Activated T-helper 1 cell treated with Interleukin-2 at 50 U/mL for 16 hours (primary cell): ENCODE results near the gene CASKIN1.

ENCODE experiments used
- DNase-seq: peaks from one replicate; pipeline ENCODE4 v3.0.0-alpha.2; 2020; ENCODE audit warnings: low read depth

CASKIN1 gene

GRCh38 chr16:2156849-2157224, 39.6 kb downstream of the CASKIN1 start:
- no peak for DNase-seq

GRCh38 chr16:2155977-2156848, 40.2 kb downstream of the CASKIN1 start:
- no peak for DNase-seq

DNA sequence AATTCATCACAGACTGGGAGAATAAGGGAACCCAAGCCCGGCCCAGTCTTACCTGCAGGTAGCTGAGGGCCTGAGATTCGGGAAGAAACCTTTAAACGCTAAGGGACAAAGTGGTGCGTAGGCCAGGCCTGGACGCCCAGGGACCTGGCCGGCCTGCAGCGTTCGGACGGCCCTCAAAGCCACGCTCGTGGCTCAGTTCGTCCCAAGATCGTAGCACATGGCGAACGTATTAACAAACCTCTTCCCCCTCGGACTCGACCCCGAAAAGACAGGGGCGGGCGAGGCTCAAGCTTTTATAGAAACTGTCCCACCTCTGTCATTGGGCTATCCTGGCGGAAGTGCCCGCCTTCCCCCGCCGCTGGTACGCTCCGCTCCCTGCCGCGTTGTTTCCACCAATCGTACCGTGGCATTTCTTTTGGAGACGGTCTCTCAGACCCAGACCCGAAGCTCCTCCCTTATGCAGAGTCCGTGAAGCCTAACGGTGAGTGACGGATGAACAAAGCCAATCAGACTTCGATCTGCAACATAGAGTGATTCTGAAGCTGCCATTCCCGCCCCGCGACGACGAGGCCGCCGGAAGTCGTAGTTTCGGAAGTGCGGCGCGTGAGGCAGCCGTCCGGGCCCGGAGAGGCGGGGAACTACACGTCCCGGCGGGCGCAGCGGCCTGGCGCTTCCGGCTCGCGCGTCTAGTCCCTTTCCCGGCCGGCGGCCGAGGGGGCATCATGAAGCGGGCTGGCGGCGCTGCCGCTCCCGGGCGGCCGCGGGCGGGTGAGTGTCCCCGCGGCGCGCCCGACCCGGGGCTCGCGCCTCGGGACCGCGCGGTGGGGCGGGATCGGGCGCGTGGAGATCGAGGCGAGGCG, 41.1 kb downstream of the CASKIN1 start, which contains the start of gene TRAF7:
TSS of gene TRAF7 (plus strand) at position 692 of the 860 bp plus-strand sequence. CDS start 8,139 bp downstream, outside the sequence.
- DNase-seq: peak; percentile 97

DNA sequence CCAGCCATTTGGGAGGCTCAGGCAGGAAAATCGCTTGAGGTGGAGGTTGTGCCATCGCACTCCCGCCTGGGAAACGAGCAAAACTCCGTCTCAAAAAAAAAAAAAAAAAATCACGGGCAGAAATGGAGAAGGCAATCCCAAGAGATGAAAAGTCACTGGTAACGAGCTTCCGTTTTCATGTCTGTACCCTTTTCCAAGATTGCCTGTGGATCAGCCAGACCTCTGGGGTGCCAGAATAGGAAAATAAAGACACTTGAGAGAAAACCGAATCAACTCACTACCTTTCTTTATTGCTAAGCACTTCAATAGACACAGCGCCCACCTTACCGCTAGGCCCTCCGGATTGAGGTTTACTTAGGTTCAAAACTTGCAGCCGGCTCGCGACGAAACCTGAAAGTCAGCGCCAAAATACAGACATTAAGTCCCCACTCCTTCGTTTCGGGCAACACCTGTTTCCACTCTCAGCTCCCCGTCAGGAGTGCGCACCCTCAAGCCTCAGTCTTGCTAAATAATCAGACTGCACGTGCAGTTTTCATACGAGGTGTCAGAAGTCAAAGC, 41.8 kb downstream of the CASKIN1 start:
- no peak for DNase-seq

DNA sequence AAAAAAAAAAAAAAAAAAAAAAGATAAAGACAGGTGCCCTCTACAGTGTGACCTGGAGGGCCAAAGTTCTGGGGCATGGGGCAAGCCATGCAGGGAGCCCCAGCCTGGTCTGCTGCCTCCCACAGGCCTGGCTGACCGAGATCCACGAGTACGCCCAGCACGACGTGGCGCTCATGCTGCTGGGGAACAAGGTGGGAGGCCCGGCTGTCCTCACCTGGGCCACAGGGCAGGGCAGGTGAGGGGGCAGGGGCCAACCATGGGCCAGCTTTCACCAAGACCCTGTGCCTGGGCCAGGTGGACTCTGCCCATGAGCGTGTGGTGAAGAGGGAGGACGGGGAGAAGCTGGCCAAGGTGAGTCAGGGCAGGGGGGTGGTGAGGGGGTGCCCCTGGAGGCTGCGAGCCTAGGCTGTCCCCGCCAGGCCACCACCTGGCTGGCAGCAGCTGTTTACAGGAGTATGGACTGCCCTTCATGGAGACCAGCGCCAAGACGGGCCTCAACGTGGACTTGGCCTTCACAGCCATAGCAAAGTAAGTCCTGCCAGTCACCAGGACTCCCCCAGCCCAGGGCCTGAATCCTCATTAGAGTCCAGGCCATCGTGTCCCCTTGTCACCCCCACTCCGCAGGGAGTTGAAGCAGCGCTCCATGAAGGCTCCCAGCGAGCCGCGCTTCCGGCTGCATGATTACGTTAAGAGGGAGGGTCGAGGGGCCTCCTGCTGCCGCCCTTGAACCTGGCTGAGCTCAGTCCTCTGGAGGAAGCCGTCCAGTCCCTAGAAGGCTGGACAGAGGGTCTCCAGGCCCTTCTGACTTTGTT, 43.5 kb downstream of the CASKIN1 start:
- DNase-seq: no peak

DNA sequence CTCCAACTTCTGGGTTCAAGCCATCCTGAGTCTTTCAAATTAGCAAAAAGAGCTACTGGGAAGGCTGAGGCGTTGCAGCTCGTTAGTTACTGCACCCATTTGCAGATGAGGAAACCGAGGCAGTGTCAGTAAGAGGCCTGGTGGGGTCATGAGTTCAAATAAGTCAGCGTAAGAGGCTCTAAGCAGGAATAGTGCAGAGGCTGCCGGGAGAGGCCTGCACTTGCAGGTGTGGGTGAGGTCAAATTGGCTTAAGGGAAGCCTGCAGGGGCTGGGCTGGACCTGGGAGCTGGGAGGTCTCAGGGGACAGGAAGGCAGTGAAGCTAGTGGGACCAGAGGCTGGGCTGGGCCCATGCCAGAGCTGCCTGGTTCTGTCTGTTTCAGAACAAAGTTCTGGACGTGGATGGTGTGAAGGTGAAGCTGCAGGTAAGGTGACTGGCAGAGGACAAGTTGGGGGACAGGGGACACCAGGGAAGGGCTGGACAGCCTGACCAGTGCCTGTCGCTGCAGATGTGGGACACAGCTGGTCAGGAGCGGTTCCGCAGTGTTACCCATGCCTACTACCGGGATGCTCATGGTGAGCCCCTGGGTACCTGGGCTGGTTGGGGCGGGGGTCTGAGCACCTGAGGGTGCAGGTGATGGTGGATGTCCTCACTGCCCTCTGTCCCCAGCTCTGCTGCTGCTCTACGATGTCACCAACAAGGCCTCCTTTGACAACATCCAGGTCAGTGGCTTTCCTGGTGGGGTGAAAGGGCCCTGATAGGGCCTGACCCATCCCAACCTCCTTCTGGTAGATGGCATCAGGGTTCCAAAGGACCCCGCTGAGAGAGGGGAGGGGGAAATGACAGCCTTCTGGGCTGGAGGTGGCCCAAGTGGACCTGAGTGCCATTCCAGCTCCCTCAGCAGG, 45.0 kb downstream of the CASKIN1 start:
- DNase-seq: no peak

DNA sequence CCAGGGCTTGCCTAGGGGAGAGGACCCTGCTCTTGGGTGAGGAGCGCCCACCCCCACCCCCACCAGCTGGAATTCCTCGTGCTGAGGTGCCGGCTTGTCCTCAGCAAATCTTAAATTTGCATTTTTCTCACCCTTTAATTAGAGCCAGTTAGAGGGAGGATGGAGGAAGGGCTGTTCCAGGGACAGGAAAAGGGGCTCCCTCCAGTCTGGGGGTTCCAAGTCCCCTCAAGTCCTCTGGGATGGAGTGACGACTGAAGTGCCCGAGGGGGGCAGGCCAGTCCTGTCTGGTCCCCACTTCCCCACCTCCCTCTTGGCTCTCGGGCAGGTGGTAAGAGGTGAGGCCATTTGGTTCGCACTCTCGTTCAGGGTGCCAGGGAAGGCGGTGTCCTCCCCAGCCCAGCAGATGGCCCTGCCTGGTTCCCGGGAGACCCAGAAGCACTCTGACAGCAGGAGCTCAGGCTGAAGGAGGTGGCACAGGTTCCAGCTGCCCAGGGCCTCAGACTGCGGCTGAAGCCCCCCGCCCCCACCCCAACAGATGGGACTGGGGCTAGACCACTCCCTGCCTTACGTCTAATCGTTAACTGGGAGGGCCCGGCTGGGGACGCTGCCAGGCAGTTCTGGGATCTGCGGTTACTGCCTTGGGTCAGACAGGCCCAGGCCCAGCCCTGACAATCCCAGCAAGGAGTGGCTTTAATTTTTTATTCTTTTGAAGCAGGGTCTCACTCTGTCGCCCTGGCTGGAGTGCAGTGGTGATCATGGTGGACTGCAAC, 45.8 kb downstream of the CASKIN1 start:
- no peak for DNase-seq

GRCh38 chr16:2149630-2150417, 46.6 kb downstream of the CASKIN1 start:
- DNase-seq: no peak

- DNase-seq: no peak
Observed at GRCh38 chr16:2148714-2149629, 47.4 kb downstream of the CASKIN1 start.

DNA sequence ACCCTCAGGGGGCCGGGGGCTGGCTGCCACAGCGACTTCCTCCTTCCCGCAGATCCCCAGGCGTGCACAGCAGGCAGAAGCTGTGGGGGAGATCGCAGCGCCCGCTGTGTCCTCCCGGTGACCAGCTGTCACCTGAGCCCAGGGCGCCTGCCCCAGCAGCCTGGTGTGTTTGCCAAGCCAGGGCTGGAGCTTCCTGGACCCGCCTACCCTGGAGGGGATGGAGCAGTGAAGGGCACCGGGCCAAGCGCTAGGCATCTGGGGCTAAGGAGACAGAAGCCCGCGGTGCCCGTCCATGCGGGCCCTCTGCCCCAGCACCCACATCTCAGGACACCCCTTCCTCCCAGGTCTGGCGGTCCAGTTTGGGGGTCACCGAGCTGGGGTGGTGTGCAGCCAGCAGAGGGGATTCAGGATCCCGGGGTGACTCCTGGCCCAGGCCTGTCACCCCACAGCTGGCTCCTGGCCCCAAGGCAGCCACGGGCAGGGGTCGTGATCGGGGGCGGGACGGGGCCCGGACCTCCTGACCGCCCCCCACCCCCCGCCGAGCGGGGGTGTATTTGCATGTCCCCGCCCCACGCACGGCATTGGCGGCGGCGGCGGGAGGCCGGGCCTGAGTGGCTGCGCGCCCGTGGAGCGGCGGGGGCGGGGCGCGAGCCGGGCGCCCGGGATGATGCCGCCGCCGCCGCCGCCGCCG, 48.3 kb downstream of the CASKIN1 start, which contains the start of gene RAB26:
TSS of gene RAB26 (plus strand) at position 645 of the 691 bp plus-strand sequence. CDS start 159 bp downstream, outside the sequence.
- peak; percentile 45 for DNase-seq

- no peak for DNase-seq
Observed at GRCh38 chr16:2147378-2147777, 49.0 kb downstream of the CASKIN1 start.

- no peak for DNase-seq
Observed at GRCh38 chr16:2145843-2146242, 50.6 kb downstream of the CASKIN1 start.

- no peak for DNase-seq
Observed at GRCh38 chr16:2143878-2144485, 52.4 kb downstream of the CASKIN1 start.

- no peak for DNase-seq
Observed at GRCh38 chr16:2142942-2143877, 53.2 kb downstream of the CASKIN1 start.

- DNase-seq: peak; percentile 98
Observed at GRCh38 chr16:2135770-2136490, 60.5 kb downstream of the CASKIN1 start, which contains the start of gene PKD1. PKD1 (minus strand) TSS chr16:2135898; CDS start chr16:2135689, 209 bp downstream.
